Cardiac fibroblast (primary cell): Measurements from ENCODE around the gene GRB2.

Experiments used
- DNase-seq, 2 donors: peaks; one replicate each; pipeline versions ENCODE4 v3.0.0 to v3.0.0-alpha.2; 2010; ENCODE audit warnings: low read depth in 2 of 2
- H3K4me3 ChIP-seq, 2 donors: replicated peaks in 1 of 2; 1 replicate in 1 of 2; 2 replicates in 1 of 2; pipeline ENCODE4 v1.5.1; 2011; ENCODE audit warnings: low read depth in 2 of 2, low read length in 2 of 2, mild to moderate bottlenecking in 2 of 2, moderate library complexity in 1 of 2
- CTCF ChIP-seq: IDR thresholded peaks from one replicate; pipeline ENCODE4 v1.5.1; 2011; ENCODE audit warnings: low read depth, mild to moderate bottlenecking, low read length, inconsistent platforms

GRB2 gene

GRCh38 chr17:75325348-75325747, 80.1 kb downstream of the GRB2 start:
- DNase-seq = no peak
- no peak overlapping the region for H3K4me3 ChIP-seq
- TF ChIP-seq CTCF = no peak

DNA sequence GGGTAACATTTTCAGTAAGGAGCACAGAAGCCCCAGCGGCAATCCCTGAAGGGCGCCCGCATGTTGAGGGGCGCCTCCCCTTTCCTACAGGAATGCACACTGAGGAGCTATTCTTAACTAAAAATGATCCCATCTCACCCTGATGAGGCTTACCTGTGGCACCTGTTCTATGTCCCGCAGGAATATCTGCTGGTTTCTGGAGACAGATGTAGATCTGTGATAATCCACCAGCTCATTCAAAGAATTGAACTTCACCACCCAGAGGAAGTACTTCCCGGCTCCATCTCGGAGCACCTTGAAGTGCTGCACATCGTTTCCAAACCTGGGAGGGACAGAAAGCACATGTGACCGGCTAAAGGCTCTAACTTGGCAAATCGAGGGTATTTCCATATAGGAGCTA, 84.0 kb downstream of the GRB2 start:
- no peak overlapping the region for H3K4me3 ChIP-seq
- DNase-seq = no peak
- TF ChIP-seq CTCF = no peak

GRCh38 chr17:75319904-75320691, 85.4 kb downstream of the GRB2 start:
- DNase-seq = peak; percentile 32 to 69
- no peak for TF ChIP-seq CTCF
- no peak overlapping the region for H3K4me3 ChIP-seq

- DNase-seq = no peak
- H3K4me3 ChIP-seq = no peak overlapping the region
- no peak for TF ChIP-seq CTCF
Observed at GRCh38 chr17:75318615-75319222, 86.8 kb downstream of the GRB2 start.

DNA sequence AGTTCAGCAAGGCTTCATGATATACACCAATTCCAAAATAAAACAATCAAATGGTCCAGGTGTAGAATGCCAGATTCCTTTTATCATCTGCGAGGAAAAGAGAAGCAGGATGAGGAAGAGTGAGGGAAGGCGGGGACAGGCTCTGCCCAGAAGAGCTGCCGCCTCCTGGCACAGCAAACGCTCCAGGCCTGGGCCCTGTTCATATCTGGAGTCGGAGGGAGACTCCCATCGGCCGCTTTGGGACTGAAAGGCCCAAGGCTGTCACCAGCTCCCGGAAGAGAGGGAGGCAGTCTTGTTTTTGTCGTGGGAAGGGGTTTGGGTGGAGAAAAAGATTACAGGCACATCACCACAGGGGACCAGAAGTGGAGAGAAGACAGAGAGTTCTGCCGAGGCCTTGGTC, 87.3 kb downstream of the GRB2 start:
- TF ChIP-seq CTCF = no peak
- DNase-seq = no peak

DNA sequence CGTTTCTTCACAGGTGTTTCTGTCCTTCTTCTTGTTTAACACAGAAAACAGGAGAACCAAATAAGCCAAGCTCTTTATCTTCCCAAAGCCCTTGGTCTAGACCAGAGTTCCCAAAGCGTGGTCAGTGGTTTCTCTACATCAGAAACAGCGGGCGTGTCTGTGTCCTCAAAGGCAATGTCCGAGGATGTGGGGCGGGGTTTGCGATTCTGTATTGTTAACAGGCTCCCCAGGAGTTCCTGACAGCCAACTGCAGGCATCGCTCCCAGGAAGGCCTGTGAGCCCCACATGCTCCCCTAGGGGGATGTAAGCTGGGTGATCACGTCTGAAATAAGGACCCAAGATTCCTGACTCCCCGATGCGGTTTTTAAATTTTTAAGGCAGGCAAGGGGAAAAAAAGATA, 87.8 kb downstream of the GRB2 start:
- DNase-seq = no peak
- H3K4me3 ChIP-seq = no peak overlapping the region
- no peak for TF ChIP-seq CTCF

More for the DNA sequence above, 87.3 kb downstream of the GRB2 start:
- H3K4me3 ChIP-seq = no peak overlapping the region
